CD4-positive, alpha-beta T cell (primary cell): ENCODE results near the gene DUSP10. TPM values are rescaled to one million over a fixed set of nuclear protein-coding genes. Genes with fewer than 3 reads are reported as not detected.

Source experiments
- ATAC-seq: fragments of 200-7000 bp; cut with Tn5 transposase; one replicate; pipeline ENCODE4 v1.10.0; 2022; ENCODE audit warnings: mild to moderate bottlenecking; ENCODE audit not compliant: poor library complexity
- CTCF ChIA-PET: fragments of 350-600 bp; sonication (Branson Sonifier 250); formaldehyde crosslinking; loops from one replicate; lab custom pipeline; 2021; ENCODE audit warnings: antibody characterized with exemption, inconsistent platforms; lab: Charles Lee
- POLR2A ChIA-PET: fragments of 350-600 bp; sonication (Branson Sonifier 250); formaldehyde crosslinking; loops from one replicate; lab custom pipeline; 2021; ENCODE audit warnings: antibody characterized with exemption, inconsistent platforms; lab: Charles Lee
- DNase-seq, 14 experiments: peaks; one replicate each; pipeline ENCODE4 v3.0.0-alpha.2; 2013 to 2020; ENCODE audit warnings: mixed read lengths in 2 of 14
- H3K27ac ChIP-seq, 2 donors: one replicate each; pipeline versions ENCODE4 v1.5.1 to v1.7.0; 2013; ENCODE audit warnings: low read length in 2 of 2, low read depth in 1 of 2, mild to moderate bottlenecking in 1 of 2
- H3K27me3 ChIP-seq, 2 experiments: 1 replicate in 1 of 2; 2 replicates in 1 of 2; pipeline versions ENCODE4 v1.6.1 to v1.7.0; 2013; ENCODE audit warnings: low read length in 2 of 2, control low read depth in 1 of 2, mild to moderate bottlenecking in 1 of 2, moderate library complexity in 1 of 2; ENCODE audit not compliant: insufficient read depth in 2 of 2, control insufficient read depth in 1 of 2
- H3K36me3 ChIP-seq: one replicate; pipeline ENCODE4 v1.6.1; 2013; ENCODE audit warnings: low read length, control low read depth; ENCODE audit not compliant: insufficient read depth
- H3K4me1 ChIP-seq: one replicate; pipeline ENCODE4 v1.6.1; 2013; ENCODE audit warnings: low read length, control low read depth; ENCODE audit not compliant: insufficient read depth
- H3K4me3 ChIP-seq: one replicate; pipeline ENCODE4 v1.5.1; 2013; ENCODE audit warnings: mild to moderate bottlenecking, low read length, moderate library complexity
- H3K9me3 ChIP-seq, 2 experiments: 1 replicate in 1 of 2; 2 replicates in 1 of 2; pipeline versions ENCODE4 v1.6.1 to v1.7.0; 2013; ENCODE audit warnings: low read length in 2 of 2, mild to moderate bottlenecking in 2 of 2, control low read depth in 1 of 2, moderate library complexity in 1 of 2; ENCODE audit not compliant: control insufficient read depth in 1 of 2, insufficient read depth in 1 of 2
- H3K27ac Mint-ChIP-seq: one replicate; pipeline ENCODE4 v1.8.0; 2020; ENCODE audit warnings: mixed read lengths
- H3K27me3 Mint-ChIP-seq: one replicate; pipeline ENCODE4 v1.8.0; 2021; ENCODE audit warnings: mixed read lengths
- H3K36me3 Mint-ChIP-seq: one replicate; pipeline ENCODE4 v1.8.0; 2021; ENCODE audit warnings: low read depth, mixed read lengths
- H3K4me1 Mint-ChIP-seq: one replicate; pipeline ENCODE4 v1.8.0; 2021; ENCODE audit warnings: low read depth, mixed read lengths
- H3K4me3 Mint-ChIP-seq: one replicate; pipeline ENCODE4 v1.8.0; 2020; ENCODE audit warnings: mild to moderate bottlenecking, mixed read lengths
- H3K9me3 Mint-ChIP-seq: one replicate; pipeline ENCODE4 v1.8.0; 2020; ENCODE audit warnings: mixed read lengths
- intact Hi-C, 2 experiments: fragments of 100-400 bp; cut with DNase I in 1 of 2; cut with micrococcal nuclease in 1 of 2; formaldehyde crosslinking; loops; one replicate each; pipeline versions ENCODE4 v1.15.1 to v1.9.0; 2023 to 2025; cut with DNase I, micrococcal nuclease
- total RNA-seq, 174 experiments: library from RNA in 2 of 174; stranded (reverse) in 2 of 174; gene quantifications; one replicate each; pipeline ENCODE4 v1.2.3 and lab custom pipeline; 2021 to 2026
- TF ChIP-seq, protein P1 (sequence below): fragments of 200-600 bp; IDR thresholded peaks from one replicate; pipeline ENCODE4 v1.8.0; 2022; ENCODE audit warnings: antibody characterized with exemption, mild to moderate bottlenecking

DUSP10 gene
- total RNA-seq, 2 experiments from 2014 or later, result 66.9 to 70.9 TPM

DNA sequence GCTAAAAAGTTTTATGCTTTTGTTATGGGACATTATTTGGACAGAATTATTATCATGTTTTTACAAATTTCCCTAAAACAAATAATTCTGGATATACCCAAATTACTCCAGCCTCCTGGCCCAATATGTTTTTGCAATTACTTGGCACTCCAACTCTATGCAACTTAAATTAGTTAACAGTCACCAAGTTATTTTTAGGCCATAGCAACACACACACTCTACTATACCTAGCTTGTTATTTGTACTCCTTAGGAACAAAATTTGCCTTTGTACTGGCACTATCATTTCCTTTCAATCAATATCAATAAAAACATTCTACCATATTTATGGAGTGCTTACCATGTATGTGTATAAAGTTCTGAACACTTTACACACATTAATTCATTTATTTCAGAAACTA lies 7.7 kb downstream of the DUSP10 start:
- Mint-ChIP-seq H3K4me1 (peaks cover 68% of the 10 kb centered on the region), H3K36me3 (peaks cover 17% of the 10 kb centered on the region), H3K27ac (no peak overlapping the region), H3K27me3 (no peaks in the 10 kb centered on the region), H3K4me3 (no peak overlapping the region), H3K9me3 (no peaks in the 10 kb centered on the region)
- DNase-seq (no peak), ATAC-seq (no peak)
- Histone ChIP-seq H3K4me1 (peaks cover 27% of the 10 kb centered on the region), H3K27ac (no peak overlapping the region), H3K36me3 (peaks cover 3% of the 10 kb centered on the region), H3K4me3 (no peak overlapping the region), H3K9me3 (no peaks in the 10 kb centered on the region), H3K27me3 (no peaks in the 10 kb centered on the region)
- TF ChIP-seq, protein P1, sequence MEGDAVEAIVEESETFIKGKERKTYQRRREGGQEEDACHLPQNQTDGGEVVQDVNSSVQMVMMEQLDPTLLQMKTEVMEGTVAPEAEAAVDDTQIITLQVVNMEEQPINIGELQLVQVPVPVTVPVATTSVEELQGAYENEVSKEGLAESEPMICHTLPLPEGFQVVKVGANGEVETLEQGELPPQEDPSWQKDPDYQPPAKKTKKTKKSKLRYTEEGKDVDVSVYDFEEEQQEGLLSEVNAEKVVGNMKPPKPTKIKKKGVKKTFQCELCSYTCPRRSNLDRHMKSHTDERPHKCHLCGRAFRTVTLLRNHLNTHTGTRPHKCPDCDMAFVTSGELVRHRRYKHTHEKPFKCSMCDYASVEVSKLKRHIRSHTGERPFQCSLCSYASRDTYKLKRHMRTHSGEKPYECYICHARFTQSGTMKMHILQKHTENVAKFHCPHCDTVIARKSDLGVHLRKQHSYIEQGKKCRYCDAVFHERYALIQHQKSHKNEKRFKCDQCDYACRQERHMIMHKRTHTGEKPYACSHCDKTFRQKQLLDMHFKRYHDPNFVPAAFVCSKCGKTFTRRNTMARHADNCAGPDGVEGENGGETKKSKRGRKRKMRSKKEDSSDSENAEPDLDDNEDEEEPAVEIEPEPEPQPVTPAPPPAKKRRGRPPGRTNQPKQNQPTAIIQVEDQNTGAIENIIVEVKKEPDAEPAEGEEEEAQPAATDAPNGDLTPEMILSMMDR, result no peak
- ChIA-PET CTCF (interaction anchor here (0.6 to 1.2 kb wide), 2 partner anchors 15 to 31 kb away, joined by 3 read pairs; no protein-coding TSS in a partner anchor), POLR2A (interaction anchor here (0.6 to 2.9 kb wide), 3 partner anchors 8 to 882 kb away, joined by 3 to 16 read pairs (median 3); partner anchors contain the start of gene DUSP10)
- intact Hi-C loops, result no loop called here

DNA sequence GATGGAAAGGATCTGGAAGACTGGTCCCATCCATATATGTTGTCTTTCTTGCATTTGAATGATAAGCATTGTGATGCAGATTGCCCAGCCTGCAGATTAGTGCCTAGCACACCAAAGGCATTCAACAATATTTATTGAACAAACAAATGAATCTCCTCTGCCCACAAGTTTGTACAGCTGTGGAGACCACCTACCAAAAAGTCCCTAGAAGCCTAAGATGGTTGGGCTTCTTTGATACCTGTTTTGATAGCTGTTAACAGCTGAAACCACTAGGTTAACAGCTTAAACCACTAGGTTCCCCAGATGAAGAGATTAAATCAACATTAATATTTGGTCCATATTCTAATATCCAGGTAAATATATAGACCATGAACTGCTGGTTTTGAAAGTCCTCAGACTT lies 9.8 kb downstream of the DUSP10 start:
- Mint-ChIP-seq H3K27ac (no peak overlapping the region), H3K4me1 (peaks cover 79% of the 10 kb centered on the region), H3K4me3 (no peak overlapping the region), H3K36me3 (peaks cover 6% of the 10 kb centered on the region), H3K27me3 (no peaks in the 10 kb centered on the region), H3K9me3 (no peaks in the 10 kb centered on the region)
- TF ChIP-seq, protein P1, result no peak
- Histone ChIP-seq H3K27ac (no peak overlapping the region), H3K36me3 (no peaks in the 10 kb centered on the region), H3K27me3 (no peaks in the 10 kb centered on the region), H3K4me1 (peaks cover 22% of the 10 kb centered on the region), H3K9me3 (no peaks in the 10 kb centered on the region), H3K4me3 (no peak overlapping the region)
- DNase-seq (peak in 1 of 14 experiments; percentile 35), ATAC-seq (no peak)
- intact Hi-C loops, result no loop called here
- CTCF ChIA-PET, result no interaction called here
- POLR2A ChIA-PET, result interaction anchor here (0.6 to 2.9 kb wide), 2 partner anchors 10 to 733 kb away, joined by 3 to 16 read pairs; partner anchors contain the start of gene DUSP10

DNA sequence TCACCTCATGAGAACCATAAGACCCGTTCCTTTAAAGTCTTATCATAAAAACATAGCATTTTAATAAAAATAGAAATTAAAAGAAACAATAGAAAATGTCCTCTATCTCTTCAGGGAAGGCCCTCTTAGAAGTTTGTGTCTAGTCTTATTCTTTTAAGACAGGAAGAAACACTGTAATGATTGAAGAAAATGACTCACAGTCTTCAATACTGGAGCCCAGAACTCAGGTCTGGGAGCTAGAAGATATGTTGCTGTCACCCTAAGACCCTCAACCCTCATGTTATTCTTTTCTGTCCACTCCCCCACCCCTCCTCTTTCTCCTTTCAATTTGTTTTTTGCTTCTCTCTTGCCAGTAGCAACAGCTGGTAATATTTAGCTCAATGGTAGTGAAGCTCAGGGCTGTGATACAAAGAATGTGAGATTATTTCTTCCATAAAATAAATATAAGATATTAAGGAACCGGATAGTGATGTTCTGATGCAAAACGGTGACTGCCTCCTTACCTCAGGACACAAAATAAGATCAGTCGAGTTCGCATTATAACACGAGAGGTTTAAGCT lies 12.0 kb downstream of the DUSP10 start:
- Mint-ChIP-seq H3K36me3 (no peaks in the 10 kb centered on the region), H3K4me3 (no peak overlapping the region)
- ATAC-seq, result no peak

More for the DNA sequence above, 12.0 kb downstream of the DUSP10 start:
- no peaks in the 10 kb centered on the region for H3K27me3 Mint-ChIP-seq
- intact Hi-C loops, result no loop called here
- ChIA-PET CTCF (interaction anchor here (0.7 to 1.7 kb wide), 3 partner anchors 12 to 21 kb away, joined by 3 to 4 read pairs (median 3); partner anchors contain the start of gene DUSP10), POLR2A (interaction anchor here (0.6 to 6.7 kb wide), 3 partner anchors 8 to 12 kb away, joined by 3 to 103 read pairs (median 4); partner anchors contain the start of gene DUSP10)
- no peak overlapping the region for H3K4me3 ChIP-seq
- H3K9me3 ChIP-seq, result no peaks in the 10 kb centered on the region
- H3K4me1 Mint-ChIP-seq, result peaks cover 83% of the 10 kb centered on the region
- DNase-seq, result no peak
- TF ChIP-seq, protein P1, result no peak
- no peaks in the 10 kb centered on the region for H3K9me3 Mint-ChIP-seq
- H3K27ac ChIP-seq, result no peak overlapping the region
- peaks cover 20% of the 10 kb centered on the region for H3K4me1 ChIP-seq
- no peak overlapping the region for H3K27ac Mint-ChIP-seq
- H3K36me3 ChIP-seq, result no peaks in the 10 kb centered on the region
- H3K27me3 ChIP-seq, result no peaks in the 10 kb centered on the region
